Stimulated activated CD8-positive, alpha-beta memory T cell treated with anti-CD3 and anti-CD28 coated beads, Interleukin-7, amount 100 ng/mL, for 1 hour (primary cell): ENCODE measurements around the gene PPP1R1C.
"Not testable (repeated sequence)": the region's sequence is repeated elsewhere in the genome, so short reads cannot be mapped to it uniquely, and the experiment has no call there.

Experiments
- DNase-seq, 2 donors: peaks; one replicate each; pipeline ENCODE4 v3.0.0-alpha.2; 2020; ENCODE audit warnings: low read depth in 2 of 2

PPP1R1C gene

DNA sequence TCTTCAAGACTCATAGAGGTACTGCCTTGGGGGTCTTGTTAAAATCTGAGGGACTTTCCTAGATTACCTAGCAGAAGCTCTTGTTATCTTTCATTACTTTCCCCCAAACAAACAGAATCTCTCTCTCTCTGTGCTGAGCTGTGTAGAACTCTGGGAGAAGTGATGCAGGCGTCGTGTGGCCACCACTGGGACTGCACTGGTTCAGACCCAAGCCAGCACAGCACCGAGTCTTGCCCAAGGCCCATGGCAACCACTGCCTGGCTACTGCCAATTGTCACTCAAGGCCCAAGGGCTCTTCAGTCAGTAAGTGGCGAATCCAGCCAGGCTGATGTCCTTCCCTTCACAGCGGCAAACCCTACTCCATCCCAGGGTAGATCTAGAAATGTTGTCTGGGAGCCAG is 28.6 kb downstream of the PPP1R1C start:
- DNase-seq = no peak

GRCh38 chr2:182015334-182016109 is 29.9 kb downstream of the PPP1R1C start:
- DNase-seq = no peak

- no peak for DNase-seq
These were observed 32.6 kb downstream of the PPP1R1C start for GRCh38 chr2:182018218-182018617.

GRCh38 chr2:182019731-182020130 is 34.1 kb downstream of the PPP1R1C start:
- no peak for DNase-seq

- no peak for DNase-seq
These were observed 34.8 kb downstream of the PPP1R1C start for GRCh38 chr2:182020286-182021070.

DNA sequence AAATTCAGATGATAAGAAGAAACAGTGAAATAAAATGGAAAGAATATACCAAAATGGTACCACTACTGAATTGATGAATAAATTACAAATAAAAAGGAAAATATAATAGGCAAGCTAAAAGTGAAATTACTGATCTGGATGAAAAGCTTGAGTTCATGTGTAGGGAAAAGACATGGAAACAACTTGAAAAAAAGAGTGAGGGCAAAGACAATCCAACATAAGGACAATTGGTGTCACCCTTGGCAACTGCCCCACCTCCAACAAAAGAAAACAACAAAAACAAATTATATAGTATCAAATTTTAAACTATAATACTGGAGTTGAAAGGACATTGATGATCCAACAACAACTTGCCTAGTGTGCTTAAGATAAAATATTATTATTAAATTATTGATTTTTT is 37.6 kb downstream of the PPP1R1C start:
- DNase-seq = no peak

DNA sequence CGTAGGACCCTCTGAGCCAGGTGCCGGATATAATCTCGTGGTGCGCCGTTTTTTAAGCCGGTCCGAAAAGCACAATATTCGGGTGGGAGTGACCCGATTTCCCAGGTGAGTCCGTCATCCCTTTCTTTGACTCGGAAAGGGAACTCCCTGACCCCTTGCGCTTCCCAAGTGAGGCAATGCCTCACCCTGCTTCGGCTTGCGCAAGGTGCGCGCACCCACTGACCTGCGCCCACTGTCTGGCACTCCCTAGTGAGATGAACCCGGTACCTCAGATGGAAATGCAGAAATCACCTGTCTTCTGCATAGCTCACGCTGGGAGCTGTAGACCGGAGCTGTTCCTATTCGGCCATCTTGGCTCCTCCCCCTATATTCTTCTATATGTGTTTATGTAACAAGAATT is 45.2 kb downstream of the PPP1R1C start:
- DNase-seq = not testable (repeated sequence)

DNA sequence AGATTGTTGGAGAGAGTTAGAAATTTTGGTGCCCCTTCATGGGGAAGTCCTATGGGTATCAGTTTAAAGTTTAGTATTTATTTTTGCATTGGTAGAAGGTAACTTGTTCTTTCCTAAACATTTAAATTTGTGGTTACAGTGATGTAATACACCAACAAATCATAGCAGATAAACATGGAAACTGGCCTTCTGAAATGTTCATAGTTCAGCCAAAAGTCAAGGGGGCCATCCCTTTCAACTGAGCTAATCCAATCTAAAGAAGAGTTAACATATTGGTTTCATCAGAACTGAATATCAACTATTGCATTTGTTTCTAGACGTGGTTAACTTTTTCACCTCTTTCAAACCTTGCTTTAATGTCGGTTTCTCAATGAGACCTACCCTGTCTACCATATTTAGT is 46.3 kb downstream of the PPP1R1C start:
- DNase-seq = no peak

DNA sequence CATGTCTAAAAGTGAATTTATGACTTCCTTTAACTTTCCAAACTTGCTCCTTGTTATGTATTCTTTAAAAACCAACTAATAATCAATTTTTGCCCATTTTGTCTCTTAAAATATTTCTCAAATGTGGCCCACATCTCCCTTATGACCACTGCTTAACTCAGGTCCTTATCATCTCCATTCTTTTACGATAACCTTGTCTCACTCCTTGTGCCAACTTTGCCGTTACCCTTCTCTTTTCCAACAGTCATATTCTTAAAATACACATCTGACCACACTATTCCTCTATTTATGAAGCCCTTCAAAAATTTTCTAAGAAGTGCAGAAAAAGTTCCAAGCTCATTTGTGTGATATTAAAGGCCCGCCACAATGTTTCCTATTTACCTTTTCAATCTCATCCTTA is 47.8 kb downstream of the PPP1R1C start:
- no peak for DNase-seq

GRCh38 chr2:182038576-182038975 is 52.9 kb downstream of the PPP1R1C start:
- no peak for DNase-seq

DNA sequence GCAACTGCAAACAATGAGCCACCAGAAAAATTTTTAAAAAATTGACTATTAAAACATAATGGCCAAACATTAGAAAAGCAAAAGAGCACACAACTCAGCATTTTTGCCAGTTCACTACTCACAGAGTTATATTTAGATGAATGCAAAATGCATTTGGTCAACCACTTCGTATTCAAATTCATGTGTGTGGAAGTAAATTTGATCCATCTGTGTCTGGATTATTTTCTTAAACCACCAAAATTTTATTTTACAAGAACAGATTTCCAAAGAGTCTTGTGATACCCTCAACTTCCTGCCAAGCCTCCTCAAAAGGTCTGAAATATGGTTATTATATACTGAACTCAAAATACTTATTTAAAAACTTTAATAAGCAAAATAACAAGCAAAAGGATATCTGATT is 57.4 kb downstream of the PPP1R1C start:
- DNase-seq = no peak

- DNase-seq = no peak
These were observed 58.2 kb downstream of the PPP1R1C start for GRCh38 chr2:182043861-182044260.

GRCh38 chr2:182047544-182047943 is 61.9 kb downstream of the PPP1R1C start:
- DNase-seq = no peak

GRCh38 chr2:182048088-182048487 is 62.4 kb downstream of the PPP1R1C start:
- no peak for DNase-seq

DNA sequence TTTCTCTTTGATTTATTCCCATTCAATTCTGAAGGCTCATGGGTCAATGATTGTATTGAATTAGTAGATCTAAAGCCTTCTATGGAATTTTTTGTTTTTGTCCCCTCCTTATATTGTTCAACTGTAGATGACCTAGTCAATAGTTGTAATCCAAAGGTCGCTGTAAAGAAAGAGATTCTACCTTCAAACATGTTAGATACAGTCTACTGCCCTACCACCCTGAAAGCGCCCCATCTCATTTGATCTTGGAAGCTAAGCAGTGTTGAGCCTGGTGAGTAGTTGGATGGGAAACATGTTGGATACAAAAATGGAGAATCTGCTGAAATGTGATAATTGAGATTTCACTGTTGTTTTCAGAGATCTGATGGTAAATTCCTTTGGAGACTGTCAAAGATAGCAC is 63.0 kb downstream of the PPP1R1C start:
- no peak for DNase-seq

DNA sequence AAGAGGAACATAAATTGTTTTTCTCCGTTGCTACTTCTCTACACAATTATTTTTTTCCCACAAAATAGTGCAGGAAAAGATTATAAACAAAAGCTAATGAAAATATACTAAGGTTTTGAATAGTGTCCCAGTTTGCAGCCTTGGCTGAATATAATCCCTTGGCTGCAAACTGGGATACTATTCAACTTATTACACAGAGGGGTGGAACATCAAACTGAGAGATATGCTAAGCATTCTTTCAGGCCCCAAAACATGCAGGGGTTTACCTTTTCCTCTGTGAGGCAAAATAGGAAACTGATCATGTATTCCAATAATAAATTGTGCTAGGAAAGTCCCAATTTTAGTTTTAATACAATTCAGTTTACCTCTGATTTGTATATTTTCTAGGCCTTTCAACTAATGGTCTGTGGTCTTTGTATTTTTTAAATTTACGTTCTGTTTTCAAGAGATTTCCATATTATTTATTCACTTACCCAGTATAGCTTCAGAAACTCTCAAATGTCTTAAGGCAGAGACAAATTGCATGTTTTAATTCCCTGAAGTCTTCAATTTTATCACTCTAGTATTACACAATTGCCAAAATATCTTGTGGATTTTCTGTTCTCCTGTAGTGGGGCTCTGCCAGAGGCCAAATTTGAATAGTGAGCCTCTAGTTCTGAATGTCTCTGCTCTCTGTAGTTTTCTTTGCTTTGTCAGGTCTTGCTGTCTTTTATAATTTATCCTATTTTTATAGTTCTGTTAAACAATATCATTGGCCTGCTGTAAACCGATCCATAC is 63.9 kb downstream of the PPP1R1C start:
- DNase-seq = no peak

- DNase-seq = no peak
These were observed 64.9 kb downstream of the PPP1R1C start for GRCh38 chr2:182050333-182051135.

GRCh38 chr2:182055993-182056392 is 70.3 kb downstream of the PPP1R1C start:
- no peak for DNase-seq

DNA sequence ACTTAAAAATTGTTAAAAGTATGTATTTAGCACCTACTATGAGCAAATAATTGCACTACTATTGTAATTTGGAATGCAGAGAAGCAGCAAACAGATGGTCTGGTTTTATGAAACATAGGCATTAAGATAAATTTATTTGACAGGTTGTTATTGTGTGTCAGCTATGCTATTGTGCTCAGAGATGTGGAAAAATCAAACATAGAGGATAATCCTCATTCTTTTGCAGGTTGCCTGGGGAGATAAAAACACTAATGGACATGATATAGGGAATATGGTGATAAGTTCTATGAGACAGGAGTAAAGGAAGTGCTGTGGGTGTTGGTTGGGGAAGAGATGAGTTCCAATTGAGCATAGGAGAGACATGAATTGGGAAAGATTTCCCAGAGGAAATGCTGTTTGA is 71.3 kb downstream of the PPP1R1C start:
- no peak for DNase-seq

DNA sequence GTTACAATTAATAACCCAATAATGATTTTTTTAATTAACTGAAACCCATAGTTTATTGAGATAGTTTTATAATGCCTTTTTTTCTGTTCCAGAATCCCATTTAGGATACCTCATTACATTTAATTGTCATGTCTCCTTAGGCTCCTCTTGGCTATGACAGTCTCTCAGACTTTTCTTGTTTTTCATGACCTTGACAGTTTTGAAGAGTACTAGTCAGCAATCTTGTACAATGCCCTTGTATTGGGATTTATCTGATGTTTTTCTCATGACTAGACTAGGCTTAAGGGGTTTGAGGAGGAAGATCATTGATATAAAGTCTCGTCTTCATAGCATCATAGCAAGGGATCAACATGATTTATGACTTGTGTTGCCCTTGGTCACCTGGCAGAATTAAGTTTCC is 72.4 kb downstream of the PPP1R1C start:
- no peak for DNase-seq

- DNase-seq = no peak
These were observed 76.1 kb downstream of the PPP1R1C start for GRCh38 chr2:182061739-182062138.
